Stimulated activated CD4-positive, alpha-beta T cell treated with anti-CD3 and anti-CD28 coated beads, TNF-alpha, amount 100 ng/mL, for 24 hours (primary cell): ENCODE results near the gene TACR1.
"Not testable (repeated sequence)": the region's sequence is repeated elsewhere in the genome, so short reads cannot be mapped to it uniquely, and the experiment has no call there.

Experiments
- DNase-seq, 3 experiments: peaks; one replicate each; pipeline ENCODE4 v3.0.0-alpha.2; 2020; ENCODE audit warnings: low read depth in 3 of 3

The TACR1 gene, protein sequence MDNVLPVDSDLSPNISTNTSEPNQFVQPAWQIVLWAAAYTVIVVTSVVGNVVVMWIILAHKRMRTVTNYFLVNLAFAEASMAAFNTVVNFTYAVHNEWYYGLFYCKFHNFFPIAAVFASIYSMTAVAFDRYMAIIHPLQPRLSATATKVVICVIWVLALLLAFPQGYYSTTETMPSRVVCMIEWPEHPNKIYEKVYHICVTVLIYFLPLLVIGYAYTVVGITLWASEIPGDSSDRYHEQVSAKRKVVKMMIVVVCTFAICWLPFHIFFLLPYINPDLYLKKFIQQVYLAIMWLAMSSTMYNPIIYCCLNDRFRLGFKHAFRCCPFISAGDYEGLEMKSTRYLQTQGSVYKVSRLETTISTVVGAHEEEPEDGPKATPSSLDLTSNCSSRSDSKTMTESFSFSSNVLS

DNA sequence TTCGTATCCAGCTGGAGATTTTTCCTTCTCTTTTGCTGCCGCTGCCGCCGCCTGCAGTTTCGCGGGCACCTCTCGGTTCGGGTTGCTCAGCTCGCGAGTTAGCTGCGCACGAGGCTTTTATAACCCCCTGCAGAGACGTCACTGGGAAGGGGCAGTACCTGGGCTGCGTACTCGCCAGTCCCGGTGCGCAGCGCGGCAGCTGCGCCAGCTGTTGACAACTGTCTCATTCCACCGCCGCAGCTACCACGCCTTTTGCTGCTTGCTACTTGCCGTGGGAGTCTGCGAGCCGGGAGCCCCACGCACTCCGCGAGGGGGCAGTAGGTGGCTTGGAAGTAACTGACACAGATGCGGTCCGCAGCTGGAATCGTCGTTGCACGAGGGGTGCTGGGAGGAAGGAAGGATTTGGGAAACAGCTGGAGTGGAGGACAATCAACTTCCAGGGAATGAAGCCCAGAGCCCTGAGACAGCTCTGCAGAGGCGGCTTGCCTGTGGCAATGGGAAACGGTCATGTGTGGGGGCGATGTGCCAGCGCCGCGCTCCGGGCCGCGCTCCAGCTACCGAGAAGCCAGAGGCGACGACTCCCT lies at the start of gene TACR1:
Gene TACR1, minus strand, starts transcription at position 93 of the 584 bp plus-strand sequence. CDS start 586 bp downstream, outside the sequence.
- peak; percentile 9 to 47 (median 9) for DNase-seq

DNA sequence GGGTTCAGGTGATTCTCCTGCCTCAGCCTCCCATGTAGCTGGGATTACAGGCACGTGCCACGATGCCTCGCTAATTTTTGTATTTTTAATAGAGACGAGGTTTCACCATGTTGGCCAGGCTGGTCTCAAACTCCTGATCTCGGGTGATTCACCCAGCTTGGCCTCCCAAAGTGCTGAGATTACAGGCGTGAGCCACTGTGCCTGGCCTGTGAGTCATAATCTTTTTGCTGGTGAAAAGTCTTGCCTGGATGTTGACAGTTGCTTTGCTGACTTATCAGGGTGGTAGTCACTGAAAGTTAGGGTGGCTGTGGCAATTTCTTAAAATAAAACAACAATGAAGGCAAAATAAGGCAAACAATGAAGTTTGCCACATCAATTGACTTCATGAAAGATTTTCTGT lies 49.3 kb upstream of the TACR1 start:
- DNase-seq = not testable (repeated sequence)

DNA sequence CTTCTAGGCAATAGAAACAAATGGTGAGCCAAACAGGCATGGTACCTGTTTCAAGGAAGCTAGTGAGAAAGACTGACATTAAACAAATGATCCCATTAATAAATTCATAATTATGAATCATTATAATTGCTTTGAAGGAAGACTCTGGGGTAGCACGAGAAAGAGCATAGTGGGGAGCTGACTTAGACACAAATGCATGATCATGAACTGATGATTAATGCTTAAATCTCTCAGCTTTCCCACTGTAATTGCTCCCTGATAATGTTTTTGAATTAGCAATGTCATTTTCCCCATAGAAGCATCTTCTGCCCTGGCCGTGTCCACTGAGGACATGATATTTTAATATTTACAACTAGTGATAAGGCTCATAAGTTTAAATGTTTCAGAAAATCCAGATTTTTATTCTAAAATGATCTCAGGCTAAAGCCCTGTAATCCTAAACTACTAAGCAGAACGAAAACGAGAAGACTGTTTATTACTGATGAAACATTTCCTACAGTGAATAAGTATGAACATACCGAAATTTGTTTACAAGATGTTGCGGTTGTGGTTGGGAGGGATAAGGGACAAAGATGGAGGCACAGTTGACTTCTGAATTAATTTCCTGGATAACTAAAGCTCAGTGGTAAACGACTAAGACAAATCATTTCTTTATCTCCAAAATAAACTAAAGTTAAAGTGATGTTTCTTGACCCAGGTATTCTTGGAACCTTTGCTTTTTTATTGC lies 47.3 kb upstream of the TACR1 start:
- no peak for DNase-seq

- no peak for DNase-seq
These were observed 43.9 kb upstream of the TACR1 start for GRCh38 chr2:75243219-75243618.

DNA sequence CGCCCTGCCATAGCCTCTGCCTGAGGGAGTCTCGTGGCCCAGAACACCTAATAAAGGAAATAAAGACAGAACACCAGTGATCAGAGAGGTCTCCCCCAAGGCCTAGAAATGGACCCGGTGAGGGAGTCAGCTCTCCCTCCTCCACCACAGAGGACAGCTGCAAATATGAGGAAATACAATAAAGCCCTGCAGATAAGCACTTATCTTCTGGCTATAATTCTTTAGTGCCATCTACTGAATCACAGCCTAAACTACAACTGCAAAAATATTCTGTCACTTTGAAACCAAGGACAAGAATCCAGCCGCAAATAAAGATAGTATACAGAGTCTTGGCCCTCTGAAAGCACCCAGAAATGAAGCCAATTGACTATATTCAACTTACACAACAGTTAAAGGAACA lies 42.4 kb upstream of the TACR1 start:
- DNase-seq = no peak

DNA sequence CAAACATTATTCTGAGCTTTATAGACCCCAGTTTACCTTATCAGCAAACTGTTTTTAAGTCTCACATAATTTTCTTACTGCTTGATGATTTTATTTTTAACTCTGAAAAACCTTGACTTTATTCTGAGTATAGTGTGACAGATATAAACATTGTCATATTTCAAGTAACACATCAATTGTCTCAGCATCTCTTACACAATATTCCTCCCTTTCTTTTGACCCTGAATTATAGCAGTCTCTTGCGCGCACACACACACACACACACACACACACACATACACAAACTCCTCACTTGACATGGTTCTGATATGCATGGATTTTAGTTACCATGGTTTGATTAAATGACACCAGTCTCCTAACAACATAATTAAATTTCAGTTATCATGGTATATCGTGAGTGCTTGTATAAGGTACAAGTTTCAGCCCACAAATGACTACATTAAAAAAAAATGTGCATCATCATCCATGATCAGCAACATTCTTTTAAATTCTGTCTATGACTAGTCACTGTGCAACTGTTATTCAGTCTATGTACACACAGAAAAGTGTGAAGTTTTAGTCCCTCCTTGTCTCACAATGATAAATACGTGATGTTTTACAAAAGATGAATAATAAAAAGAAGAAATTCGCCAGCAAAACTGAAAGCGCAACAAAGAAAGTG lies 39.5 kb upstream of the TACR1 start:
- DNase-seq = no peak

- DNase-seq = no peak
These were observed 38.0 kb upstream of the TACR1 start for GRCh38 chr2:75237296-75237695.

- DNase-seq = no peak
These were observed 34.6 kb upstream of the TACR1 start for GRCh38 chr2:75233965-75234364.

GRCh38 chr2:75226617-75227016 lies 27.3 kb upstream of the TACR1 start:
- no peak for DNase-seq

DNA sequence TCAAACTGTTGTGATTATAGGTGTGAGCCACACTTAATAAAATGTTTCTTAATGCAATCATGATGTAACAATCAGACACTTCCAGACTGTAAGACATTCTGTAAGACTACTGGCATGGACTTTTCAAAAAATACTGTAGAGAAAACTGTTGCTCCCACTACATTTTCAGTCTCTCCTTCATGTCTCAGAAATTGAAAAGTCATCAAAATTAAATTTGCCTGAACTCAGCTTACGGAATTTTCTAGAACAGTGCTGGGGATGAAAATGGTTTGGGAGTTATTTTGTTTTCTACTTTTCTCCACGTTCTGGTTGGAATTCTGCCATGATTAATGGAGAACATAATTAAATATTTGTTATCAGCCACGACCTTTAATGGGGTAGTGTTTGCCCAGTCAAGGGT lies 26.8 kb upstream of the TACR1 start:
- DNase-seq = no peak

- DNase-seq = no peak
These were observed 25.3 kb upstream of the TACR1 start for GRCh38 chr2:75224636-75225094.

GRCh38 chr2:75222527-75222926 lies 23.2 kb upstream of the TACR1 start:
- no peak for DNase-seq

DNA sequence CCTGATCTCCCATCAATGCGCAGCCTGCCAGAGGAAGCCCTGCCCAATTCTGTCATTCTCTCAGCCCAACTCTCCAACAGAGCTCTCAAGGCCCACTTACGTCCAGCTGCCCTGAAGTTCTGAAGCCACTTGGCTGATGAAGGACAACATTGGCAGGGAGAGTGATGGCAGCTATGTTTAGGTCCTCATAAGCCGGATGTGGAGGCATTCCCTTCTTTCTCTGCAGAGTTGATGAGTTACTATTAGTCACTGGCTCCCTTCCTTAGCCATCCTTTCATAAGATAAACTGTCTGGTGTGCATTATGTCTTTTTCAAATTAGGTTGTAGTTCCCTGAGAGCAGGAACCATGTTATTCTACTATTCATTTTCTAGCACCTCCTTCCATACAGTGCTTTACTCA lies 22.5 kb upstream of the TACR1 start:
- no peak for DNase-seq

DNA sequence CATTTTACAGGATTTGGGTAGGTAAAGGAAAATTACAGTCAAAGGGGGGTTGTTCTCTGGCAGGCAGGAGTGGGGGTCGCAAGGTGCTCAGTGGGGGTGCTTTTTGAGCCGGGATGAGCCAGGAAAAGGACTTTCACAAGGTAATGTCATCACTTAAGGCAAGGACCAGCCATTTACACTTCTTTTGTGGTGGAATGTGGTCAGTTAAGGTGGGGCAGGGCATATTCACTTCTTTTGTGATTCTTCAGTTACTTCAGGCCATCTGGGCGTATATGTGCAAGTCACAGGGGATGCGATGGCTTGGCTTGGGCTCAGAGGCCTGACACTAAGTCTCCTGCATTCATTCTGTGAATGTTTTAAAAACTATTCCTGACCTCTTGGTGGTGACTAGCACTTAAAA lies 19.9 kb upstream of the TACR1 start:
- not testable (repeated sequence) for DNase-seq

- no peak for DNase-seq
These were observed 12.0 kb upstream of the TACR1 start for GRCh38 chr2:75211266-75211770.

- no peak for DNase-seq
These were observed 11.1 kb upstream of the TACR1 start for GRCh38 chr2:75210409-75210808.

DNA sequence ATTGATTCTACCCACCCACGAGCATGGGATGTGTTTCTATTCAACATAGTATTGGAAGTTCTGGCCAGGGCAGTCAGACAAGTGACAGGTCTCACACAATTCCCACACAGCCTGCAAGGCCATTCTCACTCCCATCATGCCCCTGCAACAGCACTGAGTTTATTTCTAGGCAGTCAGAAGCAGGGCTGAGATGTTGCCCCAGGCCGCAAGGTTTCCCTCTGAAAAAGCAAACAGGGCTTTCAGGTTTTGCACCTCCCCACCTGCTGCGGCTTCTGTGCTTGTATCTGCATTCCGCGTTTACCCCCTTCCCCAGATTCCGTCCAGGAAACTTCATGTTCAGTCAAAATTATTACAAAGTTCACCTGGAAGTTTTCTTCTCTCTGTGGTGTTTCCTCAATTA lies 9.4 kb upstream of the TACR1 start:
- DNase-seq = no peak

DNA sequence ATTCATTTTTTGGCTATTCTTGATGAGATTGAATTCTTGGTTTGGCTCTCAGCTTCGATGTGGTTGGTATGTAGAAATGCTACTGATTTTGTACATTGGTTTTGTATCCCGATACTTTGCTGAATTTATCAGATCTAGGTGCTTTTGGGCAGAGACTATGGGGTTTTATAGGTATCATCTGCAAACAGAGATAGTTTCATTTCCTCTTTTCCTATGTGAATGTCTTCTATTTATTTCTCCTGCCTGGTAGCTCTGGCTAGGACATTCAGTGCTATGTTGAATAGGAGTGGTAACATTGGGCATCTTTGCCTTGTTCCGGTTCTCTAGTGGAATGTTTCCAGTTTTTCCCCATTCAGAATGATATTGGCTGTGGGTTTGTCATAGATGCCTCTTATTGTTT lies 5.5 kb upstream of the TACR1 start:
- no peak for DNase-seq

GRCh38 chr2:75202359-75202758 lies 3.0 kb upstream of the TACR1 start:
- DNase-seq = no peak

GRCh38 chr2:75200140-75201096 lies 1.1 kb upstream of the TACR1 start:
- DNase-seq = no peak
